ENCODE results near the gene PIGP.
"Not testable (repeated sequence)": the region's sequence is repeated elsewhere in the genome, so short reads cannot be mapped to it uniquely, and the experiment has no call there.

The PIGP gene

GRCh38 chr21:37072988-37073416 lies at the start of gene PIGP, which contains the start of gene TTC3:
PIGP (minus strand) TSS chr21:37073071; CDS start chr21:37072515, 556 bp downstream.
TTC3 (plus strand) TSS chr21:37073254; CDS start chr21:37087258, 14,004 bp downstream.
- DNase-seq, result peak; percentile 84

GRCh38 chr21:37119421-37120218 lies 46.7 kb upstream of the PIGP start:
- no peak for DNase-seq

- no peak for DNase-seq
Observed at GRCh38 chr21:37118187-37118826, 45.4 kb upstream of the PIGP start.

GRCh38 chr21:37117204-37117603 lies 44.3 kb upstream of the PIGP start:
- no peak for DNase-seq

- DNase-seq, result not testable (repeated sequence)
Observed at GRCh38 chr21:37116459-37116858, 43.6 kb upstream of the PIGP start.

GRCh38 chr21:37114301-37114700 lies 41.4 kb upstream of the PIGP start:
- not testable (repeated sequence) for DNase-seq

GRCh38 chr21:37111029-37111428 lies 38.2 kb upstream of the PIGP start:
- not testable (repeated sequence) for DNase-seq

GRCh38 chr21:37106998-37107397 lies 34.1 kb upstream of the PIGP start:
- DNase-seq, result no peak

- DNase-seq, result not testable (repeated sequence)
Observed at GRCh38 chr21:37102746-37103145, 29.9 kb upstream of the PIGP start.

GRCh38 chr21:37101384-37101783 lies 28.5 kb upstream of the PIGP start:
- no peak for DNase-seq

- DNase-seq, result no peak
Observed at GRCh38 chr21:37100316-37100715, 27.4 kb upstream of the PIGP start.

GRCh38 chr21:37098751-37099150 lies 25.9 kb upstream of the PIGP start:
- DNase-seq, result no peak

- no peak for DNase-seq
Observed at GRCh38 chr21:37095821-37096220, 22.9 kb upstream of the PIGP start.

GRCh38 chr21:37093977-37094376 lies 21.1 kb upstream of the PIGP start:
- DNase-seq, result no peak

- no peak for DNase-seq
Observed at GRCh38 chr21:37088186-37088735, 15.4 kb upstream of the PIGP start.

GRCh38 chr21:37087188-37087587 lies 14.3 kb upstream of the PIGP start:
- DNase-seq, result no peak

- DNase-seq, result no peak
Observed at GRCh38 chr21:37085726-37086125, 12.9 kb upstream of the PIGP start.

GRCh38 chr21:37082856-37083528 lies 10.1 kb upstream of the PIGP start:
- no peak for DNase-seq

GRCh38 chr21:37082375-37082774 lies 9.5 kb upstream of the PIGP start:
- no peak for DNase-seq

- DNase-seq, result no peak
Observed at GRCh38 chr21:37079211-37079824, 6.4 kb upstream of the PIGP start.

GRCh38 chr21:37077403-37077802 lies 4.5 kb upstream of the PIGP start:
- DNase-seq, result no peak

- no peak for DNase-seq
Observed at GRCh38 chr21:37076087-37076850, 3.4 kb upstream of the PIGP start.

Measured in NCI-H1417 treated with DMSO at 0.1 percent for 48 hours (cell line).